Dermis microvascular lymphatic vessel endothelial cell (primary cell): Measurements from ENCODE around the gene ZNF683. TPM values are rescaled to one million over a fixed set of nuclear protein-coding genes. Genes with fewer than 3 reads are reported as not detected.
"Not testable (repeated sequence)": the region's sequence is repeated elsewhere in the genome, so short reads cannot be mapped to it uniquely, and the experiment has no call there.

ENCODE experiments used
- DNase-seq, 2 donors: peaks; one replicate each; pipeline versions ENCODE4 v3.0.0 to v3.0.0-alpha.2; 2010; ENCODE audit warnings: low read depth in 2 of 2
- total RNA-seq: library from RNA; depleted of rRNA; stranded (reverse); fragments of >200 nt; gene quantifications from 2 replicates; pipeline ENCODE4 v1.2.1, GENCODE V29; 2014

Gene ZNF683
- total RNA-seq = not detected in 2 replicates

DNA sequence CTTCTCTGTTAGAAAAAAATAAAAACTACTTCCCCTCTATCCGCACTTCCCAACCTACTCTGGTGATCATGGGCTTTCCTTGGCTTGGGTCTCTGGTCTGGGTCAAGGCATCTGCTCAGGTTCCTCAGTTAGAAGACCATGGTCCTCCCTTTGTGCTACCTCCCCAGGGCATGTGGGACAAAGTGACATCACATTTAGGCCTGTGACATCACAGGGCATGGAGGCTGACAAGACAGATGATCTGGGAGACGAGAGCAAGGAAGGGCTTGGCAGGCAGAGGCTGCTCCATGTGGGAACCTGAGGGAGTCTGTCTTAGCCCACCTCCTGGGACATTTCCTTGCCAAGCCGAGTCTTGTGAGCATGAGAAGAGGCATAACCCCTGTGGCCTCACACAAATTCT is at the start of gene ZNF683:
Gene ZNF683 (minus strand): TSS at position 140 of the 400 bp plus-strand sequence. CDS start 4,179 bp downstream, outside the sequence.
- DNase-seq = not testable (repeated sequence)

DNA sequence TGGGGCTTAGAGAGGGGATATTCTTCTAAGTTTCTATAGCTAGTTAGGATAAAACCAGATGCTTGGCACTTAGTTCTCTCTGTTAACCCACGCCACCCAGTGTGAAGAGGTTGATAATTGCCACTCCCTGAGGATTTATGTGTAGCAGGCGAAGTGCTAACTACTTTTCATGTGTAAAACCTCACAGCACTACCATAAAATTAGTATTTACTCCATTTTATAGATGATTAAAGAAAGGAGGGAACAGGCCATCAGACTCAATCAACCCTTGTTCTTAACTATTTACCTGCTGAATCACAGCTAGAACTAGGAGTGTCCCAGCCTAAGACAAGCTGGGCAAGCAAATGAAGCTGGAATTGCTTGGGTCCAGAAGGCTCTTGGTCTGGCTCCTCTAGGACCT is 46.9 kb upstream of the ZNF683 start:
- DNase-seq = no peak

DNA sequence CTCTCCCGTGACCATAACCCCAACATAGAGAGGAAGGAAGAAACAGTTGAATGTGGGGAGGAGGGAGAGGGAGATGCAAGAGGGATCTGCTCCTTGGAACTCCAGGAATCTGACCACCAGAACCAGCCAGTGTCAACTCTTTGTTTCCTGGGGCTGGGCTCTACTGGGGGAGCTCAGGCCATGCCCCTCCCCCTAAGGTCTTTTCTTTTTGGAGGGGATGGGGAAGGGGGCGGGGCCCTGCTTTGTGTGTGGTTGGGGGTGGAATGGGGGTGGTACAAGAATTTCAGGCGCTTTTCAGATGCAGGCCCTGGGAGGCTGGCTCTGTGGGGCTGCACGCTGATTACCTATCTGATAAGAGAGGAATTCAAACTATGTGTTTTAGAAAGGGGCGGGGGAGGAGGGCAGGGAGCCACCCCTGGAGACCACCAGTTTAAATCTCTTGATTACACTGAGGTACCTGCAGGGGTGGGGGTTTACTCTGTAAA is 46.4 kb upstream of the ZNF683 start:
- no peak for DNase-seq

DNA sequence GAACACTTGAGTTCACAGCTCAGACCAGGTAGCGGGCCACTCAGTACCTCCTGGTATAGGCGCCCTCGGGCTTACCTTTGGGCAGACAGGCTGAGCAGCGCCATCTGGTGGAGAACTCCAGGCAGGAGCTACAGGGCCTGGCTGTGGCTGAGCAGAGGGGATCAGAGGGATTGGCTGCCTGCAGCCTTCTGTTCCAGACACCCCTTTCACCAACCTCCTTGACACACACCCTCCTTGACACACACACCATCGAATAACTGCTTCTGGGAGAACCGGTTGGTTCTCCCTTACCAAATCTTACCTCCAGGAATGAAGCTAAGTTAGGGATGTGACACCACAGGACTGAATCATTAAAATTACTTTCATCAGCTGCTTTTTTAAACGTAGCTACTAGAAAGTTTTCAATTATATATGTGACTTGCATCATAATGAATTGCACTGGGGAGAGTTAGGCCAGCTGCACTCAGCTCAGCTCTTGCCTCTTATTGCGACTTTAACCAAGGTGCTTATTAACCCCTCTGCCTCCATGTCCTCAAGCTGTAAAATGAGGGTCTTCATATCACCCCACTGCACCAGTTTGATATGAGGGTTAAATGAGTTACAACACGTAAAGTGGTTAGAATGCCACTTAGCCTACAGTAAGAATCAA is 44.7 kb upstream of the ZNF683 start:
- peak; percentile 56 to 75 for DNase-seq

DNA sequence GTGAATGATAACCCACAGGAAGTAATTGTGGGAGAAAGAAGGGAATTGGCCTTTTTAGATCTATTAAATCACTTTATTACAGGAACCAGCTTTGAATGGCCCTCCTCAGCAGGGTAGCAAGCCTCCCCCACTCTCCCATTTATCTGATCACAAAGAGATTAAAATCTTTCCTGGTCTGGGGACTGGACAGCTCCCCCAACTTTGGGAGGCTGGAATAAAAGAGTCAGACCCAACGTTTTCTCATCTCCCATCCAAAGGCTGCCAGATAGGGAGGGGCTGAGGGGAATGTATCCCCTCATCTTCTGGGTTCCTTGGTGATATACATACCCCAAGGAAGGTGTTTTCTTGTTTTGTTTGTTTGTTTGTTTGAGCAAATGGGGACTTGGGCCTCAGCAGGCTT is 40.5 kb upstream of the ZNF683 start:
- no peak for DNase-seq

DNA sequence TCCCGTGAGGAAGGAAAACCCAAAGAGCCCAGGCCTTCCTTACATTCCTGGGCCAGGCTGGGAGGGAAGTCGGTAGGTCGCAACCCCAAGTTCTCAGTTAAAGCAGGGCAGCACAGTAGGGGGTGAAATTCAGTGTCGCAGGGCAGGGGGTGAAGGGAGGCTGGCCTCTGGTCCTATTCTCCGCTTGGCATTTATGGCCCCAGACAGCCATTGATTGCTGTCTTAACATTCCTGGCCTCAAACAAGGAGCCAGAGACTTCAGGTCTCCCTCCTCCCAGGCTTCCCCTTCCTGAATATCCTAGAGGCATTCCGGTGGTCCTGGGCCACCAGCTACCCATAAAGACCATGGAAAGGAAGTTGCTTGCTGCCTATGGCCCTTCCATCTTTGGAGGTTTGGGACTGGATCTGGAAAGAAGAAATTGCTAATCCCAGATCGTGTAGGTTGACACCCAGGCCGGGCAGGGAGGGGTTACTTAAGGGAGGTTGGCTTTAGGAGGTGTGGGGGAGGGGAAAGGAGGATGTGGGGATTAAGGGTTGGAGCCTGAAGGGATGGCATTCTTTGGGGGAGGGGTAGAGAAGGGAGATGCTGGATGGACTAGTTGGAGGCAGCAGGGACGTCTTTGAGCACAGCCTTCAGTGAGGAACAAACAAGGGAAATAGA is 39.8 kb upstream of the ZNF683 start:
- DNase-seq = no peak

DNA sequence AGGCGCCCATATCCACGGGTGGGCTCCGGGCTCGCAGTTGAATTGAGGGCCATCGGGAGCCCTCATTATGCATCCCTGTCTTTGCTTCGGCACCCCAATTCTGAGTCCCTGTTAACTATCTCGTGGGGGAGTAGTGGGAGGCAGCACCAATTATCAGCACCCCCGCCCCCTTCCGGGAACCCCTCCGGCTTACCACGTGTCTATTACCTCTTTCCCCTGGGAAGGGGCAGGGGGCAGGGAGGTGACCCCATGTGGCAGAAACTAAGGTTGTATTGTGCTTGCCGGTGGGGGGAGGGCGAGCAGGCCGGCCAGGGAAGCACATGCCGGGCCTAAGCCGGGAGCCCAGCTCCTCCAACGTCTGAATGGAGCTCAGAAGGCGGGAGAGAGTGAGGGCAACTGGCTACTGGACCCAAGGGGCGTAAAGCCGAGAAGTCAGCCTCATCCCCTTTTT is 39.1 kb upstream of the ZNF683 start:
- no peak for DNase-seq

DNA sequence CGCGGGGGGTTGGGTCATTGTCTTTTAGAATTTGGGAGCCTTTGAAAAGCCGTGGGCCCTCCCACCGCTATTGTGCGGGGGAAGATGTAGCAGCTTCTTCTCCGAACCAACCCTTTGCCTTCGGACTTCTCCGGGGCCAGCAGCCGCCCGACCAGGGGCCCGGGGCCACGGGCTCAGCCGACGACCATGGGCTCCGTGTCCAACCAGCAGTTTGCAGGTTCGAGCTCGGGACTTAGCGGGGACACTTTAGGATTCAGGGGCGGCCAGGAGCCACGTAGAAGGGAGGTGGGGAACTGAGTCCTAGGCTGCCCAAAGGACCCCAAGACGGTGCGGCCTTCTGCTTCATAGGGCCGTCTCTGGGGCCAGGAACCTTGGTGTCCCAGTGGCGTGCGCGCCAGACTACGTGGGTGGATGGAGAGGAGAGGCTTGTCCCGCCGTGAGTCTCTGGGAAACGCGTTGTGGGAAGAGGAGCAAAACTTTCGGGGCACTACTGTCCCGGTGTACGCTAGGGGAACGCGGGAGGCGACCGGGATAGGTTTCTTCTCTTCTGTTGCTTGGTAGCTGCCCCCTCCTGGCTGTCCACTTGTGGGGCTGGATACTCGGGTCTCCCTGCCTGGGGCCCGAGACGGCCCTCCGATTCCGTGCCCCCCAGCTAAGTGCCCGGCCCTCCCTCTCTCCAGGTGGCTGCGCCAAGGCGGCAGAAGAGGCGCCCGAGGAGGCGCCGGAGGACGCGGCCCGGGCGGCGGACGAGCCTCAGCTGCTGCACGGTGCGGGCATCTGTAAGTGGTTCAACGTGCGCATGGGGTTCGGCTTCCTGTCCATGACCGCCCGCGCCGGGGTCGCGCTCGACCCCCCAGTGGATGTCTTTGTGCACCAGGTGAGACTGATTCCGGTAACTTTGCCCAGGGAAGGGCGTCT is 38.4 kb upstream of the ZNF683 start, which contains the start of gene LIN28A:
Gene LIN28A (plus strand): TSS at position 112 of the 918 bp plus-strand sequence. CDS start 75 bp downstream, at position 187.
- DNase-seq = no peak

DNA sequence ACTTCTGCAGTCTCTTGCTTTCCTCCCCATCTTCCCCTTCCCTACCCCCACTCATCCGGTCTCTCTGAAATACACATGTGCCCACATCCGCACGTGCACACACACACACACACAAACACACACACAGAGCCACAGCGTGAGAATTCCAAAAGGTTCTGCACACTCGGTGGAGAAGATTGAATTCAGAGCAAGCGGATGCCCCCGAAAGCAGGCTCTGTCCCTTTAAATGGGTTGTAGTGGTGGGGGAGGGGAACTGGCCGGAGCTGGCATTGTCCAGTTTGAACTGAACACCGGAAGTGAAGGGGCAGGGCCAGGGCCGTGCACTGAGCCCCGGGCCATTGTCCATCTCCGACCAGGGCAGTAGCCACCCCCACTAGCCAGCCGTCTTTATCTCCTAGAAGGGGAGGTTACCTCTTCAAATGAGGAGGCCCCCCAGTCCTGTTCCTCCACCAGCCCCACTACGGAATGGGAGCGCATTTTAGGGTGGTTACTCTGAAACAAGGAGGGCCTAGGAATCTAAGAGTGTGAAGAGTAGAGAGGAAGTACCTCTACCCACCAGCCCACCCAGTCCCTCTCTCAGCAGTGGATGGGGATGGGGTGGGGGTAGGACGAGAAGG is 36.7 kb upstream of the ZNF683 start:
- DNase-seq = no peak

DNA sequence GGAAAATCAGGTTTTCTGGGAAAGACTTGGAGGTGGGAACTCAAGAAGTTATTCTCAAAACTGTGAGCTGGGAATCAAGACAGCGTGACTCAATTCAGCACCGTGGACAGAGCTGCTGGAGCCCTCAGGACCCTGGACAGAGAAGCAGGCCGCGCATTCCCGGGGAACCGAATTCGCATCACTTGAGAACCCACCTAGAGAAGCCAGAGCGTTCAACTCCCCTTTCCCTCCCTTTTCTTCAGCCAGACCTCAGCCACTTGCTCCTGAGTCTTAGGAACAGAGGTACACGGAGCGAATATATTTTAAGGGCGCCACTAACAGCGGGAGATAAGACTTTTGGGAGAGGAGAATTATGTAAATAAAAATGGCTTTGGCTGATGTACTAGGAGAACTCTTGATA is 36.1 kb upstream of the ZNF683 start:
- peak; percentile 40 to 72 for DNase-seq

DNA sequence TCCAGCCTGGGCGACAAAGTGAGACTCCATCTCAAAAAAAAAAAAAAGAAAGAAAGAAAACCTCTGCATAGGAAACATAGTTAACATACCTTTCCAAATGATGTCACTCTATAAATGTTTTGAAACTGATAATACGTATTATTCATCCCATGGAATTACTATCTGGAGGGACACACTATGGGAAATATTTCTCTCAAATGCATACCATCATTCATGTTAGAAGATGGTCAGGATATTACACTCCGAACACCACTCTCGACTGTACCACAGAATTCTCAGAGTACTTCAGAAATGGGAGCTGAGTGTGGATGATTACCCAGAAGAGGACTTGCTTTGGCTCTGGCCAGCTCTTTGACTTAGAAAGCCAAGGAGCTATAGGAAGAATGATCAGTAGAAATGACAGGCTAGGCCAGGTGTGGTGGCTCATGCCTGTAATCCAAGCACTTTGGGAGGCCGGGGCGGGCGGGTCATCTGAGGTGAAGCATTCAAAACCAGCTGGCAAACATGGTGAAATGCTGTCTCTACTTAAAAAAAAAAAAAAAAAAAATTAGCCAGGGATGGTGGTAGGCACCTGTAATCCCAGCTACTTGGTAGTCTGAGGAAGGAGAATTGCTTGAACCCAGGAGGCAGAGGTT is 32.8 kb upstream of the ZNF683 start:
- DNase-seq = no peak

DNA sequence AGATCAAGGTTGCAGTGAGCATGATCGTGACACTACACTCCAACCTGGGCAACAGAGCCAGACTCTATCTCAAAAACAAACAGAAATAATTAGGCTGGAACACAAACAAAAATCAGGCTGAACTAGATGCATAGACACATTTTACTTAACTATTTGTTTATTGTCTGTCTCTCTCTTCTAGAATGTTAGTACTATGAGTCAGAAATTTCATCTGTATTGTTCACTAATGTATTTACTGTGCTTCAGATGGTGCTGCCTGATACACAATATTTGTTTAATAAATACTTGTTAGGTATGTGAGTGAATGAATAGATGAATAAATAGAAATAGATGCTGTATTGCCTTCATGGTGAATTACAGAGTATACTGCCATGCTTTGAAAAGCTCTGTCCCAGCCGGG is 32.1 kb upstream of the ZNF683 start:
- no peak for DNase-seq

DNA sequence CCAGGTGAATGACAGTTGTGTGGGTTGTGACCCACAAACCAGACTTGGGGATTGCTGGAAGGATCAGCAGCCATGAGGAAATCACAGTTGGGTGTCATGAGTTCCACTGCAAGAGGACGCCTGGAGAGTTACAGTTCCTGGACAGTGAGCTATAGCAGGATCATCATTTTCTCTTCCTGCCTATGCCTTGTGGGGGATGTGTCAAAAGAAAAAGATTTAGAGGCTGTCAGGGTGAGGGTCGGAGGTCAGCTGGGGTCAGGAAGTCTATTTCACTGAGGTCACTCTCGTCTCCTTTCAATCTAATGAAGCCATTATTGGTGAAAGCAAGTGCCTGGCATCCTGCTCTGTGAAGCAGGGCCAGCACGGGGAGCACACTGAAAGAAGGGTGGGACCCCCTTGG is 31.1 kb upstream of the ZNF683 start:
- DNase-seq = no peak

DNA sequence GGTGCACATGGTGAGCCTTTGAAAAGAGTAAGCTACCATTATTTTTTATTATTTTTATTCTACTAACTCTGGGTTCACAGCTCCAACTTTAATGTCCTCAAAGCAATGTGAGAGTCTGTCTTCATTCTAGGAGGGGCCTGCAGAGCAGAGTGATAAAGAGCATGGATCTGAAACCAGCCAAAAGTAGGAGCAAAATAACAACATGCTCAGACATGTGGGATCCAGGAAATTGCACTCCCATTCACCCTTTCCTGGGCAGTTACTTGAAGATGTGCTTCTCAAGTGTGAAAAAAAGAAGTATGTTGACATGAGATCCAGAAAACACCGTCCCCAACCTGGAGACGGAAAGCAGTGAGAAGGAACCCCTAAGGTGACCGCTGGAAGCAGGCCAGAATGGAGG is 29.3 kb upstream of the ZNF683 start:
- no peak for DNase-seq

DNA sequence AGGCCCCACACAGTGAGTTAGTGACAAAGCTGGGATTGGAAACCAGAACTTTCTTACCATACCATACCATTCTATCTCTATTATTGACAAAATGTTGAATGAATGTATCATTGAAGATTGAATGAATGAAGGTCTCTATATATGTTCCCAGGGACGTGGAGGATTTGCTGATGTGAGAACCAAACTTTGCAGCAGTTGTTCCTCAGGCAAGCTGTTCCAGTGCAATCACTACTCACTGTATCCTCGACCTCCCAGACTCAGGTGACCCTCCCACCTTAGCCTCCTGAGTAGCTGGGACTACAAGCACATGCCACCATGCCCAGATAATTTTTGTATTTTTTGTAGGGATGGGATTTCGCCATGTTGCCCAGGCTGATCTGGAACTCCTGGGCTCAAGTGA is 26.5 kb upstream of the ZNF683 start:
- DNase-seq = no peak

DNA sequence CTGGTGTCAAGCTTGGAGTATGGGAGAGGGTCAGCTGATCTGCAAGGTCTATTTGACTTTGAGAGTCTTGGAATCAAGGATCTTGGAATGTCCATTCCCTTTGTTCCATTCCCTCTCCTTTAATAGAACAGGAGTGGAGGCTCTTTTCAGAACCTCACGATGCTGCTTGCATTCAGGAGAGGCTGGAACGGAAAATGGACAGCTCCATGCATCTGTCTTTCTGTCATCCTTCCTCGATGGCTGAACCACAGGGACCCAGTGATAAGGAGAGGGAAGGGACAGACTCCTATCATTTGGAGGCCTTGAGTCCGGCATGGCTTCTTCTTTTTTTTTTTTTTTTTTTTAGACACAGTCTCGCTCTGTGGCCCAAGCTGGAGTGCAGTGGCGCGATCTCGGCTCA is 23.2 kb upstream of the ZNF683 start:
- no peak for DNase-seq

DNA sequence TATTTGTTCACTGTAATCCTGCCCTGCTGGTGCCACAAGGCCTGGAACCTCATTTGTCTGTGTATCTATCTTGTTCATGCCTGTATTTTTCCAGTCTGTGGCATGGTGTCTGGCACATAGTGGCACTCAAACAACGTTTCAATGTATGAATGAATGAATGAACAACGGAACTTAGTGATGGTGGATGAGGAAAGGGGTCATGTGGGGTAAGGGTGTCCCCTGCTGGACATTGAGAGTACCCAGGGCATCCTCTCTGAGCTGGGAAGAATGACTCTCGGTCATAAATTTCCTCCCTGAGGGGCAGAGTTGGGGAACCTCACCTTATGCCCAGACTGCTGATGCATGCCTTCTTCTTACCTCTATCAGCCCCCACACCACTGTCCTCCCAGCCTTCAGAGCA is 18.9 kb upstream of the ZNF683 start:
- peak; percentile 29 to 60 for DNase-seq

DNA sequence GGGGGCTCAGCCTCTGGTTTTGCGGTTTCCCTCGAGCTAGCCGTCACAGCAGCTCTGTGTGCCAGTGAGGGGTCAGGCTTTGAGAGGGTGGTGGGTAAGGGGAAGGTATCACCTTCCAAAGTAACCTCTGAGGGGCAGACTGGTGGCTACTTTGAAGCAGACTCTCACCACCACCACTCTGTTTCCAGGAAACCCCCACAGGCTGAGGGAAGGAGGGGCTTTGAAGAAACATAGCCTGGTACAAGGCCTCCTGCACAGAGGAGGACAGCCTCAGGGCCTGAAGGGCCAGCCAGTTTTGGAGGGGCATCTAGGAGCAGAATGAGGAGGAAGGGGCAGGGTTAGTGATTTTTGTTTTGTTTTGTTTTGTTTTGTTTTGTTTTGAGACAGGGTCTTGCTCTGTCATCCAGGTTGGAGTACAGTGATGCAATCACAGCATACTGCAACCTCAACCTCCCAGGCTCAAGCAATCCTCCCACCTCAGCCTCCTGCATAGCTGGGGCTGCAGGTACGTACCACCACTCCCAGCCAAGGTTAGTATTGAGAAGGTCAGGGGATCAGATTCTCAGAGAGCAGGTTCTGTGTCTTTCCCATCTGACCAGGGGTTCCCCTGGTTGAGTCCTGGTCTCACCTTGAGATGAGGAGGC is 17.2 kb upstream of the ZNF683 start:
- DNase-seq = no peak

DNA sequence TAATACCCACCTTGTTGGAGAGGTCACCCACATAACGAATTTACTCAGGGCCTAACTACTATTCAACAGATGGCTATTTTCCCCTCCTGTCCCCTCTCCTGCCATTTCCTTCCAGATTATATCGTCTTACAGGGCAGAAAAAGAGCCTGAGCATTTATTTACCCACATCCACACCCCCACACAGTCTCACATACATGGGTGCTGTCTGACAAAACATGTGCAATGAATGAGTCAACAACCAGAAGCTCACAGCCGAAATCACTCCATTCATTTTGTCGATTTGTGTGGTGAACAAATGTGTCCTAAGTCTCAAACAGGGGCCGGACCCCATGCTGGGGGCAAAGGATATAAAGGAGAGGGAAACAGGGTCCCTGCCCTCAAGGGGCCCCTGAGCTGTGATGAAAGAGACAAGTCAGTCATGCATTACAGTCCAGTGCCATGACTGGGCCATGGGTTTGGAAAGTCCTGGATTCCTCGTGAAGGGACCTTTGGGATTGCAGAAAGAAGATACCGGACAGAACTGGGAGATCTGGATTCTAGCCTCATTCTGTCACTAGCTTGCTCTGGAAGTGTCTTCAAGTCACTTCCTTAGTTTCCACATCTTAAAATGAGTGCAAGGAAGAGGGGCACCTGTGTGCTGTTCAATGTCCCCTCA is 16.4 kb upstream of the ZNF683 start:
- no peak for DNase-seq

DNA sequence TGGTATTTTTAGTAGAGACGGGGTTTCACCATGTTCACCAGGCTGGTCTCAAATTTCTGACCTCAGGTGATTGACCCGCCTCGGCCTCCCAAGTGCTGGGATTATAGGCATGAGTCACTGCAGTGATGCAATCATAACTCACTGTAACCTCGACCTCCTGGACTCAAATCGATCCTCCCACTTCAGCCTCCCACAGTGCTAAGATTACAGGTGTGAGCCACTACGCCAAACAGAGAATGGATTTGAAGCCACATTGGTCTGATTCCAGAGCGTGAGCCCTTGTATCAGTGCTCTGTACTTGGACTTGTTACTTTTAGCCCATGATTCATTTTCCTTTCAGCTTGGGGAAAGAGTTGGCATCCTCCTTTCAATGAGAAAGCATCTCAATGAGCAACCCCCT is 14.9 kb upstream of the ZNF683 start:
- no peak for DNase-seq
